ENCODE measurements around the gene FIS1.
"Not testable (repeated sequence)": the region's sequence is repeated elsewhere in the genome, so short reads cannot be mapped to it uniquely, and the experiment has no call there.

The FIS1 gene

GRCh38 chr7:101205901-101206664 lies 38.8 kb downstream of the FIS1 start:
- DNase-seq (ENCODE audit: low read depth in 2 of 2) = no peak

- DNase-seq (ENCODE audit: low read depth in 2 of 2) = not testable (repeated sequence)
Measured at GRCh38 chr7:101203740-101204738, 40.8 kb downstream of the FIS1 start.

GRCh38 chr7:101202603-101202918 lies 42.3 kb downstream of the FIS1 start:
- DNase-seq (ENCODE audit: low read depth in 2 of 2) = no peak

- no peak for DNase-seq (ENCODE audit: low read depth in 2 of 2)
Measured at GRCh38 chr7:101201695-101202602, 42.9 kb downstream of the FIS1 start.

- DNase-seq (ENCODE audit: low read depth in 2 of 2) = no peak
Measured at GRCh38 chr7:101200862-101201599, 43.9 kb downstream of the FIS1 start, which contains the start of gene MOGAT3. Gene MOGAT3, minus strand, starts transcription at chr7:101201036. Its CDS starts 182 bp downstream, at chr7:101200854.

GRCh38 chr7:101200504-101200861 lies 44.4 kb downstream of the FIS1 start:
- DNase-seq (ENCODE audit: low read depth in 2 of 2) = no peak

GRCh38 chr7:101199522-101199921 lies 45.4 kb downstream of the FIS1 start:
- not testable (repeated sequence) for DNase-seq (ENCODE audit: low read depth in 2 of 2)

- DNase-seq (ENCODE audit: low read depth in 2 of 2) = no peak
Measured at GRCh38 chr7:101198476-101198875, 46.4 kb downstream of the FIS1 start.

- DNase-seq (ENCODE audit: low read depth in 2 of 2) = no peak
Measured at GRCh38 chr7:101197991-101198390, 46.9 kb downstream of the FIS1 start.

GRCh38 chr7:101195884-101196283 lies 49.0 kb downstream of the FIS1 start:
- DNase-seq (ENCODE audit: low read depth in 2 of 2) = no peak
